ENCODE data around the gene MAP3K13.
A peak's percentile ranks its signal among the peaks of the same experiment; 100 is the strongest.

Gene MAP3K13

GRCh38 chr3:185362850-185363661 lies at the start of gene MAP3K13:
Gene MAP3K13, plus strand, starts transcription at chr3:185363136. Its CDS starts 65,446 bp downstream, at chr3:185428582.
- DNase-seq, result peak; percentile 75 to 82

DNA sequence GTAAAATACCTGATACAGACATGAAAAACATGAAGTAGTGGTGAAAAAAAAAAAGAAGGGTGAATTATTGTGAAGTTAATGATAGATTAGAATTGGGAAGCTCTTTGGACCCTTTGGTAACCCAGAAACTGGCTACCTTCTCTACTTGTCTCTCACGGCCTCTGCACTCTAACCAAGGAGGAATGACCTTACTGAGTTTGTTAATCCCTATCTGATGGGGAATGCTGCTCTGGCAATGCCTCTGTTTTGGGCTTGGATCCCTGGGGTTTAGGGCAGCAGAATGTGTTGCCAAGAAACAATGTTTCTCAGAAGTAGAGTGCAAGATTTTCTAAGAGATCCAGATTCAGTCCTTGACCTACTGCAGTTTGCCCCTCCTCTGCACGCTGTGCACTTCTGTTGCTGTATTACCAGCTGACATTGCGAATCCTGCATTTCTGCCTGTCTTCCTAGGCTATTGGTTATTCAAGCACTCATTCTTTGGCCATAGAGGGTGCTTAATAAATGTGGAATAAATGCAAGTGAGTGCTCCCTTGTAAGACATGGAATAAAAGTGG lies 49.2 kb upstream of the MAP3K13 start:
- no peak for DNase-seq

GRCh38 chr3:185316740-185317412 lies 46.1 kb upstream of the MAP3K13 start:
- no peak for DNase-seq

DNA sequence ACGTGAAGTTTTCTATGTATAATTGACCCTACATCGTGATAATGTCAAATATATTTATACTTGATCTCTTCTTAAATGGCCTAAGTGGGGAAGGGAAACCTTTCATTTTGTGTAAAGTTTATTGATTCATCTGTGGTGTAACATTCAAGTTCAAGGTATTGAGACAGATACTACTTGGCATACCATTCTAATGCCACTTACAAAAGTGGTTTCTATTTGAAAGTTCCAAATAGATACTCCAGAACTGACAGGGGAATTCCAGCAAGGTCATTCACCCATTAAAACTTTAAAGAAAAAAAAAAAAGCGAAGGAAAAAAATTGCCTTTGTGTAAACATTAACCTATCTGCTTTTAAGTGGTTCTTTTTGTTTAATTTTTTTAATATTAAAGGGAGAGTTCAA lies 45.3 kb upstream of the MAP3K13 start:
- DNase-seq, result no peak

- no peak for DNase-seq
These were observed 44.8 kb upstream of the MAP3K13 start for GRCh38 chr3:185318141-185318540.

- no peak for DNase-seq
These were observed 43.1 kb upstream of the MAP3K13 start for GRCh38 chr3:185319801-185320200.

DNA sequence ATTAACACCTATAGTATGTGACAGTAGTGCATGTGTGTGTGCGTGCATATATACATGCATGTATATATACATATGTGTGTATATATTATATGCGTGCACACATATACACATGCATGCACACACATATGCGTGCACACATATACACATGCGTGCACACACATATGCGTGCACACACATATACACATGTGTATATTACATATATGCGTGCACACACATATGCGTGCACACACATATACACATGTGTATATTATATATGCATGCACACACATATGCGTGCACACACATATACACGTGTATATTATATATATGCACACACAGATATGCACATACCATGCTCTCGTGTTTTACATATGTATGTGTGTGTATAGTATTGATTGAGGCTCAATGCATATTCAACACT lies 42.0 kb upstream of the MAP3K13 start:
- DNase-seq, result no peak

GRCh38 chr3:185322101-185322719 lies 40.7 kb upstream of the MAP3K13 start:
- no peak for DNase-seq

- no peak for DNase-seq
These were observed 36.8 kb upstream of the MAP3K13 start for GRCh38 chr3:185325946-185326791.

- no peak for DNase-seq
These were observed 35.9 kb upstream of the MAP3K13 start for GRCh38 chr3:185327062-185327461.

DNA sequence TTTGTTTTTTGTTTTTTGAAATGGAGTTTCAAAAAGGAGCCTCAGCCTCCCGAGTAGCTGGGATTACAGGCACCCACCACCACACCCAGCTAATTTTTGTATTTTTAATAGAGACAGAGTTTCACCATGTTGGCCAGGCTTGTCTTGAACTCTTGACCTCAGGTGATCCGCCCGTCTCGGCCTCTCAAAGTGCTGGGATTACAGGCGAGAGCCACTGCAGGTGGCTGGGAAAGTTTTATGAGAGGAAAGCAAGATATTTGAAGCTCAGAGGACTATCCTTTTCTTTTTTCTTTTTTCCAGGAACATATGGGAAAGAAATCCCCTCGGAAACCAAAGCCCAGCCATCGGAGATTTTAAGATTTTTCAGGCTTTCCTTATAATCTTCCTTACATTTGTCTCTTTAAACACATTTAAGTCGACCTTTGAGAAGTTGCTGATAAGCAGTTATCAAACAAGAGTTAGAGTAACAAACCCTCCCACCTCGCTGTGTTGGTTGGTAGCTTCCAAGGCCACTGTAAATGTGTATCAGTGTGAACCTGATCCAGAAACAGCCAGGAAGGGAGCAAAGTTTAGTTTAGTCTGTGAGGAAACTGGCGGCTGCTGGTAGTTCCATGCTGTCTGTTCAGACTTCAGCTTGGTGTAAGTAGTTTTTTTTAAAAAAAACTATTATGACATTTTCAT lies 34.5 kb upstream of the MAP3K13 start:
- no peak for DNase-seq

- peak; percentile 57 to 61 for DNase-seq
These were observed 32.7 kb upstream of the MAP3K13 start for GRCh38 chr3:185330238-185330637.

GRCh38 chr3:185330644-185331043 lies 32.3 kb upstream of the MAP3K13 start:
- DNase-seq, result no peak

DNA sequence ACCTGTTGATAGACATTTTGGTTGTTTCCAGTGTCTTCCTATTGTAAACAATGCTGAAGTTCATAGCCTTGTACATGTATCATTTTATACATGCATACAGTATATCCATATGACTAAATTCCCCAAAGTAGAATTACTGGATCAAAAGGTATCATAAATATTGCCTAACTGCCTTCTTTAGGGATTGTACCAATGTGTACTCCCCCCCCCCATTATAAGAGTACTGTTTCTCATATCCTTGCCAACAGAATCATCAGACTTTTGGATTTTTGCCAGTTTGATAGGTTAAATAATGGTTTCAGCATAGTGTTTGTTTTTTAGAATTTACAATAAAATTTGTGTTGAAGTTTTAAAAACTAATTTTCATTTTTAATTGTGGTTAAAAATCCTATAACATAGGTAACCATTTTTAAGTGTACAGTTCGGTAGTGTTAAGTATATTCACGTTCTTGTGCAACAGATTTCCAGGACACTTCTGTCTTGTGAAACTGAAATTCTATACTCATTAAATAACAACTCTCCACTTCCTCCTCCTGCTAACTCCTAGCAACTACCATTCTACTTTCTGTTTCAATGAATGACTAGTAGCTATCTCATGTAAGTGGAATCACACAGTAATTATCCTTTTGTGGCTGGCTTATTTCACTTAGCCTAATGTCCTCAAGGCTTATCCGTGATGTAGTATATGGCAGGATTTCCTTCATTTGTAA lies 30.8 kb upstream of the MAP3K13 start:
- peak; percentile 91 to 94 for DNase-seq

DNA sequence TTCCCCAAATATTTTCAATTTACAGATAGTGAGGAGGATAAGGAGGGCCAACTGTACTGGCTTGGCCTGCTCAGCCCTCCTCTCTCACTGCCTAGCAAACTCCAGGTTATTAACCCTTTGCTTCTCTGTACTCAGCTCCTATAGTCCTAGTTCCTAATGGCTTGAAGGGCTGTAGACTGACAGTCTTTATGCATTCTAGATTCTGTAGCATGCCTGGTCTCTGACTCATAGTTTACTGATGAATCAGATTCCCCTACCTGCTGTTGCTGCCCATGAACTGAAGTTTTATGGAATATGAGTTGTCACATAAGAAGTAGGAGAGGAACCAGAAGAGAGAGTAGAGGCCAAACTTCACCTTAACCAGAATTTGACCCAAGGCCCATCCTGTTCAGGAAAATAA lies 27.1 kb upstream of the MAP3K13 start:
- DNase-seq, result no peak

DNA sequence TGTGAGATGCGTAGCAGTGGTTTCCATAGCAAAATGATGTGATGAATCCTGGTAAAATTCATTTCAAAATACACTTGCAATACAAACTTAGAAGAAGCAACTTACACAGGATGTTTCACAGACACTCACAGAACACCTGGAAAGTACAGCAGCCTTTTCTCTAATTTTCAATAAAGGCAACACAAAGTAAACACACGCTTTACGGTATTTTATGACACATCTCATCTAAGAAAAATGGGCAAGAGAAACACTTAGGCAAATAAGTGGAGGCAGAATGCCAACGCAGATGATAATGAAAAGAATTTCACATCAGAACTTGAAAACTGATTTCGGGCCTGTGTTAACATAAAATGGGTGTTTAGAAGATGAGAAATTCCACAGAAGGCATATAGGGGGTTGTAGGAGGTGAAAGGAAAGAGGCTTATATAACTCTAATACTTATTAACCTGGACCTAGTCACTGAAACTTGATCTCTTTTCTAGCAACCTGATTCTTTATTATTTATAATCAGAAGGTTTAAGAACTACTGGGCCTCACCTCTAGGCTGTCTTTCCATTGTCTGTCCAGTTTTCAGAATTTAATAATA lies 25.6 kb upstream of the MAP3K13 start:
- no peak for DNase-seq

DNA sequence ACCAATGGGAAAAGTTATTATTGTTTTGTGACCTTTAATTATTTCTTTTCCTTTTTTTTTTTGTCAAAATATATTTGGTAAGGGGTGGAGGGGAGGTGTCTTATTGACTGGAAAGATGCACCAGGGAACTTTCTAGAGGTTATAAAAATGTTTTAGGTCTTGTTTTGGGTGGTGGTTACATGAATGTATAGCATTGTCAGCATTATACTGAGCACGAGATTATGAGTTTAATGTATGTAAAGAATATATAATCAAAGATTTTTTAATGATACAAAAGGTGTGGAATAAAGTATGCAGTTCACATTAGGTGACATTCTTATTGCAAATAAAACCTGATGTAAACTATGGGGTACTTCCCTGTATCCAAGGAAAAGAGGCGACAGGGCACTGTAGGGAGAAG lies 23.0 kb upstream of the MAP3K13 start:
- no peak for DNase-seq

GRCh38 chr3:185340751-185341150 lies 22.2 kb upstream of the MAP3K13 start:
- no peak for DNase-seq

DNA sequence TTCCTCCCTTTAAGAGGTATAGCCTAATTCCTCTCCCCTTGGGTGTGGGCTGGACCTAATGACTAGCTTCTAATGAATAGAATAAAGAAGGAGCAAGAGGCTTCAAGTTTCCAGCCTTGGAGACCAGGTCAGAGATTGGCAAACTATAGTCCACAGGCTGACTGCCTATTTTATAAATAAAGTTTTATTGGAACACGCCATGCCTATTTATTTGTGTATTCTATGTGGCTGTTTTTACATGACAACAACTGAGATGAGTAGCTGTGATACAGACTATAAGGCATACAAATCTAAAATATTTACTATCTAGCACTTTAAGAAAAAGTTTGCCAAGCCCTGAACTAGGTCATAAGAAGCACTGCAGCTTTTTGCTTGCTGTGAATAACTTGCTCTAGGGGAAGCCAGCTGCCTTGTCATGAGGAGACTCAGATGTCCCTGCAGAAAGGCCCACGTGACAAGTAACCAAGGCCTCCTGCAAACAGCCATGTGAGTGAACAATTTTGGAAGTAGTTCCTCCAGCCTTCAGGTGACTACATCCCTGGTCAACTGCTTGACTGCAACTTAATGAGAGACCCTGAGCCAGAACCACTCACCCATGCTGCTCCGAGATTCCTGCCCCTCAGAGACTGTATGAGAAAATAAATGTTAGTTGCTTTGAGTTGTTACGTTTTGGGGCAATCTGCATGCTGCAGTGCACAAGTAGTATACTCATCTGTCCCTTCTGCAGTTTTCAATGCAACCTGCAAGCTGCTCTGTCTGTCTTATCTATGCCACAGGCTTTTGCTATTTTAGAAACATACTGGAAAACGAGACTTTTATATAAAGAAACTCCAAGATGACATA lies 21.1 kb upstream of the MAP3K13 start:
- DNase-seq, result no peak
